IPS-20b (cell line): ENCODE results near the gene TNPO2.

Source experiments
- H3K27ac ChIP-seq: one replicate; pipeline ENCODE4 v1.5.1; 2013; ENCODE audit warnings: low read length
- H3K27me3 ChIP-seq: 2 replicates; pipeline ENCODE4 v1.6.1; 2013; ENCODE audit warnings: mild to moderate bottlenecking, low read length, inconsistent platforms; ENCODE audit not compliant: insufficient read depth
- H3K36me3 ChIP-seq: 2 replicates; pipeline ENCODE4 v1.6.1; 2013; ENCODE audit warnings: low read depth, mild to moderate bottlenecking, inconsistent platforms, low read length, moderate library complexity; ENCODE audit not compliant: insufficient read depth
- H3K4me1 ChIP-seq: 2 replicates; pipeline ENCODE4 v1.6.1; 2013; ENCODE audit warnings: mild to moderate bottlenecking, control low read depth, inconsistent platforms, low read length, moderate library complexity; ENCODE audit not compliant: insufficient read depth
- H3K4me3 ChIP-seq: 2 replicates; pipeline ENCODE4 v1.5.1; 2013; ENCODE audit warnings: mild to moderate bottlenecking, low read length, inconsistent platforms
- H3K9ac ChIP-seq: 2 replicates; pipeline ENCODE4 v1.6.1; 2013; ENCODE audit warnings: low read depth, mild to moderate bottlenecking, inconsistent platforms, low read length, moderate library complexity
- H3K9me3 ChIP-seq: 2 replicates; pipeline ENCODE4 v1.6.1; 2013; ENCODE audit warnings: mild to moderate bottlenecking, low read depth, low read length, inconsistent platforms; ENCODE audit not compliant: insufficient read depth

Gene TNPO2

DNA sequence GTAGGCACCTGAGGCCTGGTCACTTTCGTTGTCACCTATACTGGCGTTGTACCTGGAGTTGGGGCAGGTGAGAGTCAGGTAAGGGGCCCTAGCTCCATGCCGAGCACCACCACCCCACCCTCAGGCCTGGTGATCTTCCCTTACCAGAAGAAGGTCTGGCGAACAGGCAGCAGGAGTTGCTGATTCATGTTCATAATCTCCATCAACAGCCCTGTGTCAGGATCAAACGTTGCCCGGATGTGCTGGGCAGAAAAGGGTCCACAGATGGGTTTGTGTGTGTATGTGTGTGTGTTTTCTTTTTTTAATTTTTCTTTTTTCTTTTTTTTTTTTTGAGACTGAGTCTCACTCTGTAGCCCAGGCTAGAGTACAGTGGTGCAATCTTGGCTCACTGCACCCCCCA lies 71.5 kb downstream of the TNPO2 start:
- Histone ChIP-seq H3K36me3 (peaks cover 28% of the 10 kb centered on the region), H3K27me3 (no peaks in the 10 kb centered on the region)

DNA sequence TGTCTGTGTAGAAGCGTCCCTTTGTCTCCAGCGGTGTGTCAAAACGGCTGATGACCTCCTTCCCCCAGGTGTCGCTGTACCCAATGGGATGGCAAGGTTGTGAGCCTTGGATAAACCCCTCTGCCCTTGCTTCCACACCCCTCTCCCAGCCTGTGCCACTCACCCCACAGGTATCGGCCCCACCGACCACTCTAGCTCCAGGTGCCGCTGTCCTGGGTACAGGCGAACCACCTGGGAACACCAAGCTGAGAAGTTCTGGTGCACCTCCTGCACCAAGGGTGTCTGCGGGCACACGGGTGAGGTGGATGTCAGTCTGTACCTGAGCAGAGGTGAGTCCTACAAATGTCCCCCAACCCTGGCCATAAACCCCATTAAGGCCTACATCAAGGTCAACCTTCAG lies 73.8 kb downstream of the TNPO2 start:
- H3K9ac ChIP-seq: no peak overlapping the region
- H3K4me1 ChIP-seq: no peaks in the 10 kb centered on the region
- H3K9me3 ChIP-seq: no peaks in the 10 kb centered on the region
- H3K36me3 ChIP-seq: peaks cover 9% of the 10 kb centered on the region
- H3K27ac ChIP-seq: no peak overlapping the region
- no peaks in the 10 kb centered on the region for H3K27me3 ChIP-seq
- no peak overlapping the region for H3K4me3 ChIP-seq

More for the DNA sequence above, 71.5 kb downstream of the TNPO2 start:
- no peak overlapping the region for H3K27ac ChIP-seq
- no peak overlapping the region for H3K9ac ChIP-seq
- H3K9me3 ChIP-seq: no peaks in the 10 kb centered on the region
- H3K4me1 ChIP-seq: no peaks in the 10 kb centered on the region
- H3K4me3 ChIP-seq: no peak overlapping the region
